NCI-H2196 treated with DMSO at 0.1 percent for 48 hours (cell line): ENCODE measurements around the gene HOXD3.
A peak's percentile ranks its signal among the peaks of the same experiment; 100 is the strongest.

Experiments used
- DNase-seq: peaks from one replicate; lab custom pipeline; 2025; ENCODE audit not compliant: unreplicated experiment; lab: John Stamatoyannopoulos, UW

HOXD3 gene

DNA sequence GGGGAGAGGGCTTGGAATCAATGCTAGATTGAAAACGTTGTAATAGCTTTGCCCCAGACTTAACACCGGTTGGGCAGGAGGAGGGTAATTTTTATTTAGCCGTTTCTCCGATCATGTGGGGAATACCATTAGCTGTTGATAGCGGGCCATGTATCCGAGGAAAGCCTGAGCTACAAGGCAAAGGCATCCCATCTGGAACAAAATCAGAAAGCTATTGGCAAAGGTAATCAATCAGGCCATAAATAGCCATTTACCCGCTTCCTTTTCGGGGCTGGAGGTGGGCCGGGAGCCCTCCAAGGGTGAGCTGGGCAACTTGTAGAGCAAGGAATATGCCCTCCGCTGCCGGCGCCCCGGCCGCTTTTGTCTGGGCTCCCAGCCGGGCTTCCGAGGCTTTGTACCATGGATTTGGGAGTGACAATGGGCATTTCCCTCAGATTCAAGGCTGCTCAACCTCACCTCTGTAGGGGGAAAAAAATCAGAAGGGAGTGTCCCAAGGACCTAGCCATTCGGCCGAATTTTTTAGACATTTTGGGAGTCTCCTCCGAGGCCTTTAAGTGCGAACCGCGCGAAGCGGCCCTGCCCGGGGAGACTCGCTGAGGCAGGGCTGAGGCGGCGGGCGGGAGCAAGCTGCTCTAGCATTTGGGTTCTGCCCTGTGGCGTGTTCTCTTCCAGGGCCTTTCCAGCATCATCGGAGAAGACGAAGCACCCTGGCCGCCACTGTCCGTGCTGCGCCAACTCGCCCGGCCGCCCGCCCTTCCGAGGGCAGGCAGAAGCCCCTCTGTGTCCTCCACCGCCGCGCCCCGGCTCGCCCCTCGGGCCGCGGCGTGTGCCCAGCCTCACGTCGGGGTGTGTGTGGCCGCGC lies 35.7 kb upstream of the HOXD3 start:
- no peak for DNase-seq

GRCh38 chr2:176122052-176122682 lies 34.9 kb upstream of the HOXD3 start:
- no peak for DNase-seq

- no peak for DNase-seq
Observed at GRCh38 chr2:176122683-176123410, 34.3 kb upstream of the HOXD3 start, which contains the start of gene HOXD9. HOXD9 (plus strand) TSS chr2:176122719; CDS start chr2:176122769, 50 bp downstream.

- no peak for DNase-seq
Observed at GRCh38 chr2:176123411-176124109, 33.5 kb upstream of the HOXD3 start.

GRCh38 chr2:176124110-176124946 lies 32.8 kb upstream of the HOXD3 start:
- no peak for DNase-seq

DNA sequence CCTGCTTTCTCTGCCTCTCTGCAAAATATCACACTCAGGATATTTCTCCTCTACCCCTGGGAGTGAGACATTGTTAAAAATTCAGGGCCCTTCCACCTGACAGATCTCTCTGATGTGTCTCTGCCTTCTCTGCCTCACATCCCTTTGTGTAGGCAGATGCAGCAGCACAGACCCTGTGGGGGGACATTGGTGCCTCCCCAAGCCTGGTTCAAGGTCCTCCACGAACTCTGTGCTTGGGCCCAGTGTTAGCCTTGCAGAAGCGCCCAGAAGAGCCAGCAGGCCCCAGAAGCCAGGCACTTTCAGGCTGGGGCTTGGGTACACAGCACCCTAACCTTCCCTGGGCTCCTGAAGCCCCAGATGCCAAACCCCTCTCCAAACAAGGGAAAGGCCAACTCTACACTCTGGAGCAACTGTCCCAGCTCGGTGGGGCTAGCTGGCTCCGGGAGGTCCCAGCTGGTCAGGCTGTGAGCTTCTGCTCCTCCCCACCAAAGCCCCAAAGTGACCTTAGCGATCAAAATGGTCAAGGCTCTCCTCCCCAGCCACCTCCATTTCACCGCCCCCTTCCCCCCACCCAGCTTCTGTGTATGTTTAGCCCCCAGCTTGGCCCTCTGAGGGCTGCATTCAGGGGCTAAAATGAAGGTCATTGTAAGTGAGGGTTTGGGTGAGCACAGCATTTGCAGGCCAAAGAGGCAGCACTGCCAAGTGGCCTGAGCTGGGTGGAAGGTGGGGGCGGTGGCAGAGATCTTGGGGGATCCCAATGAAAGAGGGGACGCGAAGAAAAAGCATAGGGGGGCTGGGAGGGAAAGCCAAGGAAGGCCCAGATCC lies 31.9 kb upstream of the HOXD3 start:
- no peak for DNase-seq

DNA sequence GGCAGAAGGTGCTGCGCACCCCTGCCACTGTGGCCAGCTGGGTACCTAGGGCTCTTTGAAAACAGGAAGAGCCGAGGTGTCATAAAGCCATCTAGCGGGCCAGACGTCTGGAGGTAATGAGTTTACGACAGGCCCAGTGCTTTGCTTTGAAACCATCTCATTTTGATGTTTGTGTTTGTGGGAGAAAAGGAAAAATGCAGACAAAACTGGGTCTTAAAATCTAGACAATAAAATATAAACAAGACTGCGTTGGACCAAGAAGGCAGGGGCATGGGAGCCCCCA lies 31.4 kb upstream of the HOXD3 start:
- no peak for DNase-seq

- peak; percentile 35 for DNase-seq
Observed at GRCh38 chr2:176126929-176127773, 30.0 kb upstream of the HOXD3 start.

DNA sequence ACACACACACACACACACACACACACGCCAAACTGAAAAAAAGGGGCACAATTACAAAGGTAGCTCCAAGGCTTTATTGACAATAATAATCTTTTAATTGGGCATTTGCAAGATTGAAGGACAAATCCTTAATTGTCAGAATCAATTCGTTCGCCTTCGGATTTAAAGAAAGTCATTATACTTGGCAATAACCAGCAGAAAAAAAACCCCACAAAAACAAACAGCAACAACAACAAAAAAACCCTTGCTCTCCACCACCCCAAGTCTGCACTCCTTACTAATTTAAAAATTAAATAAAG lies 29.4 kb upstream of the HOXD3 start:
- no peak for DNase-seq

DNA sequence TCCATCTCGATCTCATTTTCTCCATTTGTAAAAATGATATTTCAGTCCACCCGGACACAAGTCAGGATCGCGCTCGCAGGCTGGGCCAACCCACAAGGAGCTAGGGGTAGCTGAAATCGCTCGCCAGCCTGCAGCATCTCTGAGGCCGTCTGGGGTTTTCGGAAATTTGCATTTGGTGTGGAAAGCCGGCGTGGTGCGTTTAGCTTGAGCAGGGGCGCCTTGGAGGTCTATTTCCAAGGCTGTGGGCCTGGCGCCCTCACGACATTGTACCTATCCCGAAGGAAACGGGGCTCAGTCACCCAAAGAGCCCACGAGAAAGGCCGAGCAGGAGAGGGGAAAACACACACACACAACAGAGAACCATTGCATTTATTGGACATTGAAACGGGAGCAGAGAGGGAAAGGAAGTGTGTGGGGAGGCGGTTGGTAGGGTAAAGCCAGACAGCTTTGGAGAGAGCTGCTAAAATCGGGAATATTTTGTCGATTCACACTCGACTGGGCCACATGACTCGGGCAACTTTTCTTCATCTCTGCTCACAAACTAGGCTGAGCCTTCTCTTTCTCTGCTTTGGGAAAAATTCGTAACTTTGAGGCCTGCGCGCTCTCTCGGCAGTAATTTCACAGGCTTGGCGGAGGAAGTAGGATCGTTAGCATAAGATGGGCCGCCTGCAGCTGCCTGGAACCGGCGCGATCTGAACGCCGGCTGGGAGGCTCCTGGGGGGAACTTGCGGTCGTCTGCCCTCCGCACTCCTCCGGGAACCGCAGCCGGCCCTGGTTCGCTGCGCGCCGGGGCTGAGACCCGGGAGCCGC lies 28.7 kb upstream of the HOXD3 start:
- DNase-seq, result no peak

- no peak for DNase-seq
Observed at GRCh38 chr2:176128982-176129796, 27.9 kb upstream of the HOXD3 start, which contains the start of gene HOXD8. HOXD8 (plus strand) TSS chr2:176129705; CDS start chr2:176130367, 662 bp downstream.

DNA sequence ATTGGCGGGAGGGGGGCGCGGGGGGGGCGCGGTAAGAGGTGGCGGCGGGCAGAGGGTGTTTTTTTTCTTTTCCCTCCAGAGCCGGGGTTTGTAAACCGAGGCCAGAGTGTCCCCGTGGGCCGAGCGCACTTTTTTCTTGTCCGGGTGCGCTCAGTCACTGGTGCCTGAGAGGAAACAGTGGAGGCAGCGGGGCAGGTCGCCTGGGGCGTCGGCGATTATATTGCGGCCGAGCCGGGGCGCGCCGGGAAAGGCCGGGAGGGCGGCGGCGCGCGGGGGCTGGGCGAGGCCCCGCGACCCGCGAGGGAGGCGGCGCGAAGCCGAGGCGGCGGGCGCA lies 27.3 kb upstream of the HOXD3 start:
- no peak for DNase-seq

DNA sequence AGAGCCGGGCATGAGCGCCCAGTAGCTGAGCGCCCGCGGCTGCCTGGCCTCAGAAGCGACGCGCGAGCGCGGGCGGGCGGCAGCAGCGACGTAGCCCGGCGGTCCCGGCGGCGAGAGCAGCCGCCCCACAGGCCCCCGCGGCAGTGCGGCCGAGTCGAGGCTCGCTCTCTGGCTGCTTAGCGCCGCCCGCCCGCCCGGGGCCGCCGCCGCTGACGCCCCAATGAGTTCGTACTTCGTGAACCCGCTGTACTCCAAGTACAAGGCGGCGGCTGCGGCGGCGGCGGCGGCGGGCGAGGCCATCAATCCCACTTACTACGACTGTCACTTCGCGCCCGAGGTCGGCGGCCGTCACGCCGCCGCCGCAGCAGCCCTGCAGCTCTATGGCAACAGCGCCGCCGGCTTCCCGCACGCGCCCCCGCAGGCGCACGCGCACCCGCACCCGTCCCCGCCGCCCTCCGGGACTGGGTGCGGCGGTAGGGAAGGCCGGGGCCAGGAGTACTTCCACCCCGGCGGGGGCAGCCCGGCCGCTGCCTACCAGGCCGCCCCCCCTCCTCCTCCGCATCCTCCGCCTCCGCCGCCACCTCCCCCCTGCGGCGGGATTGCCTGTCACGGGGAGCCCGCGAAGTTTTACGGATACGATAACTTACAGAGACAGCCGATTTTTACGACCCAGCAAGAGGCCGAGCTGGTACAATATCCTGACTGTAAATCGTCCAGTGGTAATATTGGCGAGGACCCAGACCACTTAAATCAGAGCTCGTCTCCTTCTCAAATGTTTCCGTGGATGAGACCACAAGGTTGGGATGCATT lies 26.8 kb upstream of the HOXD3 start:
- no peak for DNase-seq

DNA sequence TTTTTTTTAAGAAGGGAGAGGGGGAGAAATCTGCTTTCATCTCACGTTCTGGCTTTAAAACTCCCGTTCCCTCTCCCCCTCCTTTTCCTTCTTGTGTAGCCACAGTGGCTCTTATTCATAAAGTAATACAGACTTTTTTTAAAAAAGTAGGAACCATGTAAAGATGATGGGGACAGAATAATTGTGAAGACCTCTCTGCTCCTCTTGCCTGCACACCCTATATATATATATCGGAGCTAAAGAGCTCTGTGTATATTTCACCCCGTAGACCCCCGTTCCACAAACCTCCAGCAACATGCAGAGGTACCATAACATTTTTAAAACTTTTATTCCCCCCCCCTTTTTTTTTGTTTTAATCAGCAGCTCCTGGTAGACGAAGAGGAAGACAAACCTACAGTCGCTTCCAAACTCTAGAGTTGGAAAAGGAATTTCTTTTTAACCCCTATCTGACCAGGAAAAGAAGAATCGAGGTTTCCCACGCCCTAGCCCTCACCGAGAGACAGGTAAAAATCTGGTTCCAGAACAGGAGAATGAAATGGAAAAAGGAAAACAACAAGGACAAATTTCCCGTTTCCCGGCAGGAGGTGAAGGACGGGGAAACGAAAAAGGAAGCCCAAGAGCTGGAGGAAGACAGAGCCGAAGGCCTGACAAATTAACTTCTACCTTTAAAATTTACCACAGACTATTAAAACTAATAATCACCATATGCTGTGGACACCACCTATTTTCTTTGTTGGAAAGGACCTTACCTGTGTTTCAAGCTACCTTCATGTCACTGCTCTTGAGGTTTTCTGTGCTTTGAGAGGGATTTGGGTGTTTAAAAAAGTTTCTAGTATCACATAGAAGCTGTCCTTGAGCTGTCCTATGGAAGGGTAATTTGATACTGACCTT lies 25.9 kb upstream of the HOXD3 start:
- no peak for DNase-seq

GRCh38 chr2:176131848-176132158 lies 25.3 kb upstream of the HOXD3 start:
- no peak for DNase-seq
